AG09319 (cell line): ENCODE measurements around the gene PRDM16.

Experiments
- DNase-seq: peaks from one replicate; pipeline ENCODE4 v3.0.0-alpha.2; 2010; ENCODE audit warnings: low read depth; ENCODE audit errors: extremely low read depth
- TF ChIP-seq, protein P1 (sequence below): IDR thresholded peaks from 2 replicates; pipeline ENCODE4 v1.5.1; 2011; ENCODE audit warnings: low read depth, mild to moderate bottlenecking, inconsistent platforms, low read length, moderate library complexity

The PRDM16 gene

DNA sequence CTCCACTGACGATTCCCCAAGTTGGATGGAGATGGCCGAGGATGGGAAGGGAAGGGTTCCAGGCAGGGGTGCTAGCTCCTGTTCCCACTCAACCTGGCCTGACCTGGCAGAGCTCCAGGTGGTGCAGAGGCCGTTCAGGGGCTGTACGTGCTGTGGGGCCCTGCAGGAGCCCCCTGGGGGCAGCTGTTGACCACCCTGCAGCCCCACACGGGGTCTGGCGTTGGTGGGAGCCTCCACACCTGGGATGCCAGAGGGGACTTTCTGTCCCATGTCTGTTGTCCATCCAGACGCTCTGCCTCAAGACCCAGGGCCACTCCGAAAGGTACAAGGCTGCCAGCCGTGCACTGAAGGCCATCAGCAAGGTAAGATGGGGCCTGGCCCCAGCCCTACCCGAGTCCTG is 405.4 kb downstream of the PRDM16 start:
- TF ChIP-seq, protein P1, sequence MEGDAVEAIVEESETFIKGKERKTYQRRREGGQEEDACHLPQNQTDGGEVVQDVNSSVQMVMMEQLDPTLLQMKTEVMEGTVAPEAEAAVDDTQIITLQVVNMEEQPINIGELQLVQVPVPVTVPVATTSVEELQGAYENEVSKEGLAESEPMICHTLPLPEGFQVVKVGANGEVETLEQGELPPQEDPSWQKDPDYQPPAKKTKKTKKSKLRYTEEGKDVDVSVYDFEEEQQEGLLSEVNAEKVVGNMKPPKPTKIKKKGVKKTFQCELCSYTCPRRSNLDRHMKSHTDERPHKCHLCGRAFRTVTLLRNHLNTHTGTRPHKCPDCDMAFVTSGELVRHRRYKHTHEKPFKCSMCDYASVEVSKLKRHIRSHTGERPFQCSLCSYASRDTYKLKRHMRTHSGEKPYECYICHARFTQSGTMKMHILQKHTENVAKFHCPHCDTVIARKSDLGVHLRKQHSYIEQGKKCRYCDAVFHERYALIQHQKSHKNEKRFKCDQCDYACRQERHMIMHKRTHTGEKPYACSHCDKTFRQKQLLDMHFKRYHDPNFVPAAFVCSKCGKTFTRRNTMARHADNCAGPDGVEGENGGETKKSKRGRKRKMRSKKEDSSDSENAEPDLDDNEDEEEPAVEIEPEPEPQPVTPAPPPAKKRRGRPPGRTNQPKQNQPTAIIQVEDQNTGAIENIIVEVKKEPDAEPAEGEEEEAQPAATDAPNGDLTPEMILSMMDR = no peak
- no peak for DNase-seq

DNA sequence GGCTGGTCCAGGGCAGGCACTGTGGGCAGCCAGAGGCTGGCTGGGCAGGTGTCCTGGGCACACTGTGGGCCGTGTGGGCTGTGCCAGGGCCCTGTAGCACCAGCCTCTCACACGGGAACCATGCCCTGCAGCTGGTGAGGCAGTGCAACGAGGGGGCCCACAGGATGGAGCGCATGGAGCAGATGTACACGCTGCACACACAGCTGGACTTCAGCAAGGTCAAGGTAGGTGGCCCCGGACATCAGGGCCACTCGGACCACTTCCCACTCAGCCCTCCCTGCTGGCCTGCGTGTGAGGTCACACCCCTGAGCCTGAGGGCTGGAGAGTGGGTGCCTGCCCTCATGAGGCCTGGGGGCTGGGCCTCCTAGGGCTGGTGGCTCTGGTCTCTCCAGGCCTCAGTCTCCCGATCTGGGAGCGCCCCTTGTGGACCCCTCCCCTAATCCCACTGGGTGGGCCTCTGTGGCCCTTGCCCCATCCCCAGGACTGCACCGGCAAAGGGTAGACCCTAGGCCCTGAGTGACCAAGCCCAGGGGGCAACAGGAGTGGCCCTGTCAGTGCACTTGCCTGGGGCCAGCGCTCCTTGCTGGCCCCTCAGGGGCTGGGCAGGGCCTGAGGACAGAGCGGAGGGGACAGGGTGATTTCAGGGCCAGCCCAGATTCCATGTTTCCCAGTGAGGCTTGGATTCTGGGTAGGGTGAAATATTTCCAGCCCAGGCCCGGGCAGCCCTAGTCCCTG is 407.0 kb downstream of the PRDM16 start:
- TF ChIP-seq, protein P1 = no peak
- no peak for DNase-seq

DNA sequence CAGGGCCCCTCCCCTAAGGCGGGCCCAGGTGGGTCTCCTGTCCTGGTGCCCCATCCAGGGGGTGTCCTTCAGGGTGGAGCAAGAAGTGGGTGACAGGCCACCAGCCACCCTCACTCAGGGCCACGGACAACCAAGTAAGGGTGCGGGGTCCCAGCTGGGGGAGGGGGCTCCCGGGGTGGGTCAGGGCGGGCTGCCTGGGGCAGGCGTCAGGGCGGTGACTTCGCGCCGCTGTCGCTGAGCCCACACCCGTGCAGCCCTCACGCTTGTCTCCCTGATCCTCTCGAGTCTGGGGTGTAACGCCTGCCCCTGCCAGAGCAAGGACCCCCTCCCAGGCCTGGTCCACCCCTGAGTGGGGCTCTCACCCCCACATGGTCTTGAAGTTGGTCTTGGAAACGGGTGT is 407.7 kb downstream of the PRDM16 start:
- TF ChIP-seq, protein P1 = no peak
- no peak for DNase-seq

DNA sequence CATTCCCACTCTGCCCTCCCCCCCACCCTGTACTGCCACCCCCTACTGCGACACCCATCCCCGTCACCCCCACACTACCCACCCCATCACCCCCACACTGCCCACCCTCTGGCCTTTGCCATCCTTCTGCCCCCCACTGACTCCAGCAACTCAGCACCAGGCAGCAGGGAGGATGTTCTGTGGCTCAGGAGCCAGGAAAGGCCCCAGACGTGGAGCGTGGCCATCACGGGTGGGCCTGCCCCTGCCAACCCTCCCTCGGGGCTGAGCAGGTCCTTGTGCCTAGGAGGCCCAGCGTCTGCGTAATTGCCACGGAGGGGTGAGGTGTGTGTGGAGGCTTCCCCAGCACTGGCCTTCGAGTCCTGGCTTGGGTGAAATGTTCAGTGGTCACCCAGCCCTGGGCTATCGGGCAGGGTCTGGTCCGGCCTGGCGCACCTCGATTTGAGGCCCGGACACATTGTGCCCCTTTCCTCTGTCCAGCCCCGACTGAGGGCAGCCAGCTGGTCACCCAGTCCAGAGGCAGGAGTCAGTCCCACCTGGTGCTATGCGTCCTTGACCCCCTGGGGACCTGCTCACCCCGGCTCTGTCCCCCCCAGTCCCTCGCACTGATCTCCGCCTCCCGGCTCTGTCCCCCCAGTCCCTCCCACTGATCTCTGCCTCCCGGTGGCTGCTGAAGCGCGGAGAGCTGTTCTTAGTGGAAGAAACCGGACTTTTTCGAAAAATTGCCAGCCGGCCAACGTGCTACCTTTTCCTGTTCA is 408.4 kb downstream of the PRDM16 start:
- no peak for DNase-seq
- TF ChIP-seq, protein P1 = no peak

DNA sequence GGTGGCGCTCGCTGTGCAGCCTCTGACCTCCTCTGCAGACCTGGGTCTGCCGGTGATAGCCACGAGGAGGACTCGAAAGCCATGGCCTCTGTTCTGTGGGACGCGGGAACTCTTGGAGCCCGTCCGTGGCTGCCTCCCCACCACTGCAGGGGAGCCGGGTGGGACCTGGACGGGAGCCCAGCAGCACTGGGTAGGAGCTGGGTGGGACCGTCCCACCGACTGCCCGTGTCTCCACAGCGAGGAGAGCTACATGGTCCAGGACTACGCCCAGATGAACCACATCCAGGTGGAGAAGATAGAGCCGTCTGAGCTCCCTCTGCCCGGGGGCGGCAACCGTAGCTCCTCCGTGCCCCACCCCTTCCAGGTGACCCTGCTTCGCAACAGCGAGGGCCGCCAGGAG is 409.2 kb downstream of the PRDM16 start:
- TF ChIP-seq, protein P1 = no peak
- DNase-seq = no peak

DNA sequence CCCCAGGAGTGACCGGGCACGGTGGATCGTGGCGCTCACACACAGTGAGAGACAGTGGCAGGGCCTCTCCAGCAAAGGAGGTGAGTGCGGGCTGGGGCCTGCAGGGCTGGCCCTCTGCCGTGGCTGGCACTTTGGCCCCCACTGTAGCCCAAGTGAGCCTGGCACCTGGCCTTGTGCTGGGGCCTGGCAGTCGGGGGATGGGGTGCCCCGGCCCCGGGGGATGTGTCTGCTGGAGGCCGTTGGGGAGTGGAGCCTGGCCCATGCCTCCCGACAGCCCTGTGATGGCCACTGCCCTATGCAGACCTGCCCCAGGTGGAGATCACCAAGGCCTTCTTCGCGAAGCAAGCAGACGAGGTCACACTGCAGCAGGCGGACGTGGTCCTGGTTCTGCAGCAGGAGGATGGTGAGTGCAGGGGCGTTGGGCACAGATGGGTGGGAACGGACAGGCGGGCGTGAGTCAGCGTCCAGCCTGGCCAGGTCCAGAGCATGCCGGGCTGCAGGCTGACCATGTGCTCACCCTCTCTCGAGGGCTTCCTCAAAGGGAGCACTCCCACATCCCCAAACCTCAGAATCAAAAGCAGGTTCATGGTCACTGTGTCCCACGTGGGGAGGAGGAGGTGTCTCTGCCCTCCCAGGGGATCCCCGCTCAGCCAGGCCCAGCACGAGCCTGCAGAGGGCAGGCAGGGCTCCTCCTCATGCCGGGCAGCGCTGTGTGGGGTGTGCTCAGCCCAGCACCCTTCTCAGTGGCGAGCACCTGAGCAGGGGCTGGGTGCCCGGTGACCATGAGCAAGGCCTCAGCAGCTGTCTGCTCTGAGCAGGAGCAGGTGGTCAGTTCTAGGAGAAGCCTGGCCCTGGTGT is 410.7 kb downstream of the PRDM16 start:
- TF ChIP-seq, protein P1 = no peak
- no peak for DNase-seq
